ENCODE results near the gene EFNB2.
A peak's percentile ranks its signal among the peaks of the same experiment; 100 is the strongest.

The EFNB2 gene

DNA sequence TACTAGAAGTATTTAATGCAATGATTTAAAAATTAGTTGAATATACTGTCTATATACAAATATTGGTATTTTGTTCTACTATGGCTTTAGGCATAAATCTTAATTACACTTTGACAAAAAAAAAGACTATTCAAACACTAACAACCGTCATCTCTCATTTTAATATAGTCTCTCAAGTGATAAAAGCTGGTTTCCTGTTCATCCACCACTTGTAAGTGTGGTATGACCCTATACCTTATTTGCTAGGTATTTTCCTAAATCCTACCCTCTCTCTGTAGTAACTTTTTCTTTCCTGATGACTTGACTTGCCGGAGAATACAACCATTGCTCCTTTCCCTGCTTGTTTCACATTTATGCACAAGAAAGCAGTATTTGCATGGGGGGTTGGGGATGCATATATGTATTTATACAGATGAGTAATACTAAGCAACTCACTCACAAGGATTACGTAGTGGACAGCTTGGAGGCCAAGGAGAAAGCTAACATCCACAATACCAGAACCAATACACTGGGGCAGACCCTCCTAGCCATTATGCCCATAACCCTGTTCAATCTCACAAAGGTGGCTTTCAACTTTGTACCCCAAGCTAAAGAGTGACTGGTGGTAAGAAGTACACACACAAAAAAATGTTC is 12.7 kb upstream of the EFNB2 start:
- DNase-seq = no peak

DNA sequence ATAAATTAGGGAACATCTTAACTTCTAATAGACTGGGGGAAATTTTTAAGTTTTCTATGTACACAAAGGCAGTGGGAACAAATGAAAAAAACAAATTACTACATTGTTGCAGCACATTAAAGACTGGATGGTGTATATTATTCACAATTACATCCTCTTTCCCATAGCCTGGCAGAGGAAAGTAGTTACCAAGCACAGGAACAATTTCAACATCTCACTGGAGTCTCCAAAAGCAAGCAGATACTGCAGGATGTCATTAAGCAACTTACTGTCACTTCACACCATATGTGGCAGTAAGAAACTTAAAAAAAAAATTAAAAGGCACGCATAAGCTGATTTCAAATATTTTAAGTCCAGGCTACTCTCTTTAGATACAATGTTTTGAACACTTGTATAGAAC is 6.4 kb upstream of the EFNB2 start:
- peak; percentile 92 to 95 for DNase-seq

DNA sequence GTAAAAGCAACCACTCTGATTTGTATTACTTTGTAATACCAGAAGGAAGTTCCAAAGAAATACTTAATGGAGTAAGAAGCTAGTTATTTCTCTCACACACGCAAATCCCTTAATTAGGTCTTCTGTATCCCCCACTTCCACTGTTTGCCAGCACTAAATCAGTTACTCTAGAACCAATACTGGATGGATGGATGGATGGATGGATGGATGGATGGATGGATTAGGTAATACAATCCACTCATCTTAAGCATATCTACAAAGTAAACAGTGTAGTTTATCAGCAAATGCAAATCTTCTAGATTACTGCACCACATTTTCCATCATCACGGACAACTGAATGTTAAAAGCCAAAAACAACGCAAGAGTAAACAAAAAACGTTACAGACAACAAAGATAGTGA is 5.2 kb upstream of the EFNB2 start:
- no peak for DNase-seq

DNA sequence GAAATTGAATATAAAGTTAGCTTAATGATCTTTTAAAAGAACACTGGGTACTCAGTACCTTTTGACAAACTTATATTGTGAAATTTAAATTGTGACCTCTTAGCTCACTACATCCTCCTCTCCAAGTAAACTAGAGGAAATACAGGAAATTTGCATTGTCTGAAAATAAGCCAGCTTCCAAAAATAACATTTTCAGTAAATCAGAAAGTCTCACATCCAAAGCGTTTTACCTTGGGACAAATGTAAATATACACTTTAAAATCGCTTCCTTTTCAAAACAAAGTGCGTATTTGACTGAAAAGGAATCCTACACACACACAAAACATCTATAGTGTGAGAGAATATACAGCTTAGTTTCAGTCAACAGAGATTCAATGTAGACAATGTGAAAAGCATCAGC is 2.1 kb upstream of the EFNB2 start:
- no peak for DNase-seq

DNA sequence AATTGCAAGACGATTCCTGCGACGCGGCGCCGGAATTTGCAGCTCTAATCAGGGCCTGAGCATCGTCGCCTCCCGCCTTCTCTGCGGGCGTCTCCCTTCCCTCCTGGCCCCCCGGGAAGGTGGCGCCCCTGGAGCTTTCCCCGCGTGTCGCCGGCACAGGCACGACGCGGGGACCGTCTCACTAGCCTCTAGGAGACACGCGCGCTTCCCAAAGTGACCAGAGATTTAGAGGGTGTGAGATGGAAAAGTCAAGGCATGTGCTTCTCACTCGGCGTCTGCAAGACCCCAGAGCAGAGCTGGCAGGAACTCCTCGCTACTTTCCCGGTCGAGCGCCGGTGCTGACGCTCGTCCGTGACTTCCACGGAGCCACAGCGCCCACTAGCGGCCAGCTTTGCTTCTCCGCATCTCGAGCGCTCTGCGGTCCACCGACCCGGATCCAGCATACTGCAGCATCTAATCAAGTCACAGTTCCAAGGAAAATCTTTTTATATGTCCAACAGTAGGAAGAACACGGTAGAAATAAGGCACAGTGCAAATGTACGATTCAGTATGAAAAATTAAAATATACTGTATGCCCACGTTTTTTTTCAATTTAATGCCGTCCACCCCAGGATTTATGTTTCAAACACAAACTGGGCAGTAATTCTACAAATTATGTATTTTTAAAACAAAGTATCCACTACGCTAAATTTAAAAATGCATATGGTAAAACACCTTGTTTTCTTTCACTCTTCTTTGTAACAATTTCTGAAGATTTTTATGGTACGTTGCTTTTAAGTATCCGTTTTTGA is 977 bp upstream of the EFNB2 start:
- no peak for DNase-seq

DNA sequence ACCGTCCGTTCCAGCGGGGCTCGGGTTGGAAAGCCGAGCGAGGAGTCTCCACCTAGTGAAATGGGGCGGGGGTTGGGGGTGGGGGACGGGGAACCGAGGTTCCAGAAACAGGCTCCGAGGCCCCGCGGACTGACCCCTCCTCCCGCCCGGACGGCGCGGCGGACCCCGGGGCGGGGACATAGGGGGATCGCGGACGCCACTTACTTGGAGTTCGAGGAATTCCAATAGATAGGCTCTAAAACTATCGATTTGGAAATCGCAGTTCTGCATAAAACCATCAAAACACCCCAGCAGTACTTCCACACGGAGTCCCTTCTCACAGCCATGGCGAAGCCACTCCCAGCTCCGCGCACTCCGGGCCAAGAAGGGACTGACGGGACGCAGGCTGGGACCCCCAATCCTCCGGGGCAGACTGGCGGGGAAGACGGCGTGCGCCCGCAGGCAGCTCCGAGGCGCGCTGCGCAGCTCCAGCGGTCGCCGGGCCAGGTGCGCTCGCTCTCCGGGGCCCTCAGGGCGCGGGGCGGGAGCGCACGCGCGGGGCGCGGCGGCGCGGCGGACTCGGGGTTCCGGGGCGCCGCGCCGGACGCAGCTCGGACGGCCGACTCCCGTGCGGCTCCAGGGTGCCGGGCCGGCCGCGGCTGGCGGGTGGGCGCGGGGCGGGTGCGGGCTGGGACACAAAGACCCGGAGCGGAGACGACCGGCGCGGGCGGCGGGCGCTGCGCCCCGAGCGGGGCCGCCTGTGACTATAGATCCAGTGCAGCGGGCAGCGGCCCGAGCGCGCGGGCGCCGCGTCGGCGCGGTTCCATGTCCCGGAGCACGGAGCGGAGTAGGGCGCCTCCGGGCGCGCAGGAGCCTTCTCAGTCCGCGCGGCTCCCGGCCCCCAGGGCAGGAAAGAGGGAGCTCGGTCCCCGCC is 567 bp downstream of the EFNB2 start:
- no peak for DNase-seq

DNA sequence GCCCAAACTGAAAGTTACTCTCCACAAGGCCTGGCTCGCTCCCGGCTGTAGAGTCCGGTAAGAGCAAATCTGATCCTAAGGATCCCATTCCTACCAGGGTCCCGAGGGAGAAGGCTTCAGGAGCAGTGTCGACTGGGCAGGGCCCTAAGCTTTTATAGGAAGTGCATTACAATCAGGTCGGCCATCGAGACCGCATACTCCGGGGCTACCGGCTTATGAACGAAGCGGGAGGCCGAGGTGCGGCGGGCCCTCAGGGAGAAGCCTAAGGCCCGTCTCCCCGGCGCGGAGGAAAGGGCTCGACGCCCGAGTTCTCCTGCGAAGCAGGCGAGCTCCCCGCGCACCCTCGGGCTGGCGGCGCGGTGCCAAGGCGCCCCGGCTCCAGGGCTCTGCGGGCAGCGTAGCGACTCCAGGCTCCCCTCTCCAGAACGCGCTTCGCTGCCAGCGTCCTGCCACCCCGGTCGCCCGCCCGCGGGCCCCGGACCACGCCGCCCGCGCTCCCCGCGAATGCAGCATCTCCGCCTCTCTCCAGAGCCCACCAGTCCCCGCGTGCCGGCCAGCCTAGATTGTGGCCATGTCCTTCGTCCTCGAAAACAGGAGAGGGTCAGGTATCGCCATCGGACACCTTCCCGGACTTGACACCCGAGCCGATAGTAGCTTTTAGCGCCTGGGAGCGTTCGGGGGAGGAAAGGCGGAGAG is 1.4 kb downstream of the EFNB2 start:
- DNase-seq = no peak

DNA sequence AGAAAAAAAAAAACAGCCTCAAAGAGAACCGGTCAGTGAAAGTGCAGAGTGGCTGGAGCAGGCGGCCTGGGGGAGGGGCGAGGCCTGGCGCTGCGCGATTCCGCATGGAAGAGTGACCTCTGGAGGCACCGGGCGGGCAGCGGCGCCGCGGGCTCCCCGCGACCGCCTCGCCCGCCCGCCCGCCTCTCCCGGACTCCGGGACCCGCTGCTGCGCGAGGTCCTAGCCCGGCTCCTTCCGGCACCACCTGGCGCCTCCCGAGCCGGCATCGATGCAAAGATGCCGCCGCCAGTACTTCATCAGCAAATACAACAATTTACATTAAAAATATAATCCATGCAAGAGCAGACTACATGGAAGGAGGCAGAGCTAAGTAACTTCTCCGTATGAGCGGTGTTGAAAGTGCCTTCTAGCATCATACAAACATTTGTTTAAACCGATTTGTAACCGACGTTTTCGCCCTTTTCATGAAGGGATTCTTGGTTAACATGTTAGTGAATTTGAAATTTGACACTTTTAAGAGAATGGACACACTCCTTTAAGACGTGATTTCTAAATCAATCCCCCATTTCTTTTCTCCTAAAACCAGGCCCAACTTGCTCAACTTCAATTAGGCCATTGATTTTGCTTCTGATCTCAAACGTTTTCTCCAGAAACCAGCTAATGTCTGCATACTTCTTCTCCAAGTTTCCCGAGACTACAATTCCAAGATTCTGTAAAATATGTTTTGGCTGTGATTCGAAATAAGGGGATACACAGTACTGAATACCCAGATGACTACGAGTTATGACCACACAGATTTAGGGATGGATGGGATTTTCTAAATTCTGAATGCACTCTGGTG is 2.1 kb downstream of the EFNB2 start:
- no peak for DNase-seq

DNA sequence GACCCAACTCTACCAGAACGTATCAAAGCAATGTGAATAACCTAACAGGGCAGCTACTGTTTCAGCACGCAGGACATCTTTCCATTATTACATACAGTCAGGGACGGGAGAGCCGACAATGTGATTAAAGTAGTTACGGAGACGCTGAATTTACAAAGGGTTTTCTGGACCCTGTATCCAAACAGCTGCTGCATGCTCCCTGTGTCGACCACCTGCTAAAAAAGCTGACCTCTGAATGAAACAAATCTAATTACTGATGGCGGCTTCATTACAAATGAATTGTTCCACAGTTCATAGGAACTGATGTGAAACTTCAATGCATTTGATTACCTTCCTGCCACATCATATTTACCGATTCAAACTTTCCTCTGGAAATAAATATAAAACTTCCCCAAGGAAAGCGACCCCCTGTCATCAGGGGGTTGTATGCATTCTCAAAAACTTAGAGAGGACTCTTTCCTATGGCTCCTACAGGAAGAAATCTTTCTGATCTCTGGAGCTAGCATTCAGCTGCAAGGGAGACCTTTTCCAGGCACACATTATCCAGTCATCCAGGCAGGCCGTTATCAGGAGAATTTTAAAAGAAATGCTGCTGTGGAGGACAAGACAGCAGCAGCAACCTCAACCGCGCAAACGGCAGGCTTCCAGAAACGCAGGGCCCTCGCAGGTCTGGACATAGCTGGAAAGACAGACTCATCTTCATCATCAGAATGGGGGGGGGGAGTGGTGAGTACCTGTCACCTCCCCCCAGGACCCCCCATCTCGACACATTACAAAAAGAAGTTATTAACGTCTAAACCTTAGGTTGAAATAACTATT is 3.1 kb downstream of the EFNB2 start:
- no peak for DNase-seq

DNA sequence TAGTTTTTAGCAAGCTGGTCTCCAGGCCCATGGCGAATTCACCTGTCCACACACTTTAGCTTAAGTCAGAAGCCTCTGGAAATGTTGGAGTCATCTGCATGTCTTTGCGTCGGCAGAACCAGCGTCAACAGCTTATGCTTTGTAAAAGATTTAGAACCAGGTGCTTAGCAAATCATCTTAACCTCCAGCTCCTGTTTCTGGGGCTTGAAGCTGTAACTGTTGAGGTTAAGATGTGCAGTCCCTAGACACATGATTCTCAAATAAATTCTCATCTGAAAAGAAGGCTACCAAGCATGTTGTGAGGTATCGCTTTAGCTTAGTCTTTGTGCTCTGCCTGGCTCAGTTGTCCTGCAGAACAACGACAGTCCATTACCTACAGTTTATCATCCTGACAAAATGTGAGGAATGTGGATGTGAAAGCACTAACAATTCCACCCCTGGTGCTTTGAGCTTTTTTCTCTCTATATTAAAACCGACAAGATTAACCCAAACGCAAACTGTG is 4.4 kb downstream of the EFNB2 start:
- no peak for DNase-seq

DNA sequence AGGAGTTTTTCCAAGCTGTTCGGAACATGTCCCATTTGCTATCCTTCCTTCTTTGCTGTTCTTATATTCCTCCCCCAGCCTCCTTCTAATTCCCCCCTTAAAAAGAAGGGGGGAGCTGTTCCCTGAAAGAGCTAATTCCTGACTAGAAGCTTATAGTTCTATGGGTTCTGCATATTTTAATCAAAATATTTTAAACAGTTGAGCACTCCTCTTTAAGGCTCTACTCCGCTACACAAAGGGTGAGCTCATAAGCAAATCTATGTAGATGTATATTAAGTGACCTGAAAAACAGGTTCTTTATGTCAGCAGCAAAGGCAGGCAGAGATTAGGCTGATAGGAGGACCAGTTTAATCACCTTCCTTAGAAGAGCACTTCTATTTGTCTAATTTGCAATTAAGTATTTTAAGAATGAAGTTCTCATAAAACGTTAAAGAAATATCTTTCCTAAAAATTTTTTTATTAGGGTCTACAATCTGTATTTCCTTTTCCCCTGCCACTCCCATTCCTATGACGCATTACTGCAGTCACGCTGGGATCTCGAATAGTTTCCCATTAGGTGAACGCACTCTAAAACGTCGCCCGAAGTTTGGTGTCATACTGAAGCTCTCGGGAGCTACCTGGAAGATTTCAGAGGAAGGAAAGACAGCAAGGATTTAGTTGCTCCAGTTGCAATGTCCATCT is 5.2 kb downstream of the EFNB2 start:
- DNase-seq = no peak

DNA sequence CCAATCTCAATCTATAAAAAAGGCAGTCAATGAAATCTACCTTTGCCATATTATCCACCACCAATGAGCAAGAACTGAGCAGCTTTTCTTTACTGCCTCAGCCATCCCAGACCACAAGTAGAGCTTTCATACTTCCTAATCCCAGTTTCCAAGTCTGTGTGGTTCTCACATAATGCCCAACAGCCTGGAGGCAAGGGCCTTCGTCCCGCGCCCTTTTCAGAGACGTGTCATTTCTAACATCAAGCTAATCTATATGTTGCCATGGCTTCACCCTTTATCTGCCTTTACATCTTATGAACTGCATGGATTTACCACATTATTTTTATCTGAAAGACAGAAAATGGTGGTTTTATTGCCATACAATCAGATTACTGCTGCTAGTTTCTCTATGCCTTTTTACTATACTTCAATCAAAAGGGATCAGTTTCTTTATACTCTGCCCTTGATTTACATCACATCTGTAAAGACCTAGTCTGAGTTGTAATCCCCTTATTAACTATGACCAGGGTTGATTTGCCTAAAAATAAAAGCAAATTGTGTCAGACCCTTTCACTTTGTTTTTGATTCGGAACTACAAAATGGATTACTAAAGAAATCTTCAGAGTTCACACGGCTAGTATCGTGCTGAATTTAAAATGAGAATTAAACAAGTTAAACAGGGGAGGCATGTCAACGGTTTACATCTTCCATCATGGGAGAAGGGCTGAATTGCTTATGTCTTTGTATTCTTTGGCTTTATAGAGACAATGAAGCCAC is 5.9 kb downstream of the EFNB2 start:
- no peak for DNase-seq

DNA sequence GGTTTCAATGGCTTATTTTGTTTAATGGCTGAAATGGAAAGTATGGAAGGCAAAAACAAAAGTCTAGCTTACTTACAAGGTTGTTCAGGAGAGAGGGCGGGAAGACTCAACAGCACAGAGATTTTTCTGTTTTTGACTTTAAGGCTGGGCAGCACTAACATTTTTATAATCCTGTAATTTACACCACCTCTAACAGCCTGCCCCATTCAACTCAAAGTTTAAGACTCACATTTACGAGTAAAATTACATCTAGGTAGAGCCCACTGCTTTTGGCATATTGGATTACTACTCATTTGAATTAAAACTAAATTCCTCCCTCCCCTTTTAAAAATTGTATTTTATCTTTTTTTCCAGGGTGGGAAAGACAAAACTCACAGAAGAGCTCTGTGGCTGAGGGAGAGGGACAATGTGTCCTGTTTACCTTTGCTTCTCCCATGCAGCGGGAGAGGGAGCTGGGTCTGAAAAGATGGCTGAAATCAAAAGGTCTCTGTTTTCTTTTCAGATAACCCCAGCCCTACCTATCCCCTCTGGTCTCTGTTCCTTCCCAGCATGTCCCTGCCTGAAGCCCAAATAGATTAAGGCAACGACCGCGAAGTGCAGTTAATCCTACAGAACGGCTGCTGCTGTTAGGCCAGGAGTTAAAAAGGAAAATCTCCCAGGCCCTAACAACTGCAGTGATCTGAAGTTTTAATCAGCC is 6.6 kb downstream of the EFNB2 start:
- DNase-seq = no peak

DNA sequence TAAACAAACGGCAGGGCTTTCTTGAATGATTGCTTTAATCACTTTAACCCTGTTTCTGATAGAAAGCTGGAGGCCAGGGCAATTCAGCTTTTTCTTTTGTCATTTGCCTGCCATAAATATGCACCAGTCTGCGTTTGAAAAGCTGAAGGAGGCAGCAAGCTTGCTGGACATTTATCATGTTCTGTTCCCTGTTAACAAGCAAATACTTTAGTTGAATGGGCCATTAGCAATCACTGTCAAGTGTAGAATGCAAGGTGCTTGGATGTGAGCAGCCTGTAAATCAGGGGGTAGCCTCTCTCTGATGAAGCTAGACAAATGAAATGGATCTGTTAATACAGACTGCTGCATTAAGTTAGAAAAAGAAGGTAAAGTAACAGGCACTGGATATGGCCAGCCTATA is 7.6 kb downstream of the EFNB2 start:
- no peak for DNase-seq

DNA sequence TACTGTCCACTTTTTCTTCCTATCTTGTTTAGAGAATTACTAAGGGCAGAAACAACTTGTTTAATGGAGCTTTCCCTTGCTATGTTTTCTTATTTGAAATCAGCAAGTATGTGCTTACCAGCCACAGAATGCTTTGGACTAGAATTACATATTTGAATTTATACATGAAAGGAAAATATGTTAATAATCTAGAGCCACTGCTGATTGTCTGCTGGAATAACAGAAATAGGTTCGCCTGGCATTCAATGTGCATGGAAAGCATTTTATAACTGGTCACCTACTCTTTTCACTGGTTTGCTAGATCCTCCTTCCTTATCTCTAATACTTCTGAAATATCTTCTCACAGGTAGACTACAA is 8.0 kb downstream of the EFNB2 start:
- DNase-seq = no peak

DNA sequence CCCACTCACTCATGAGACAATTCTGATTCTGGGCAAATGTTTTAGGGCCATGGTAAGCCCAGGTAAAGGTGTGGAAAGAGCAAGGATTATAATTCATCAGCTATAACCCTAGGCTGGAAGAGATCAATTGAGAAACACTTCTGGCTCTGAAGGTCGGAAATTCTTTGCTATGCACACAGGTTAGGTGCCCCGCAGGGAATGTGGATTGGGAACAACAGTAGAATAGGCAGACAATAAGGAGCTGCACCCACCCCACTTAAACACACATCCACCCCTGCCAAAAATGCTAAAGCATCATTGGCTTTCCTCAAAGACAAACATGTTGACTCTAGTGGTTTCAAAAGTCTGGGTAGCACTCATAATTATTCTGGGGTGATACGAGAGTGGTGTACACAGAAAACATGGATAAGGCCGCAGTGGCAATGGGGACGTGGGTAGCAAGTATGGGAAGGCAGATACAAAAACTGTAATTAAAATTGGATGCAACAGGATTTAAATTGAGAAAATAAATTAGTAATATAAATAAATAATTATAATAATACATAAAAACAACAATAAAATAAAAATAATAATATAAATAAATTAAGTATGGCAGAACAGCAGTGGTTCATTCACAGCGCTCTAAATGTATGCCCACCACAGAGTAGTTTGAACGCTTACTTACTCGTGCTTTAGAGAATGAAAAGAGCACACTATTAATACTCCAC is 8.6 kb downstream of the EFNB2 start:
- no peak for DNase-seq

DNA sequence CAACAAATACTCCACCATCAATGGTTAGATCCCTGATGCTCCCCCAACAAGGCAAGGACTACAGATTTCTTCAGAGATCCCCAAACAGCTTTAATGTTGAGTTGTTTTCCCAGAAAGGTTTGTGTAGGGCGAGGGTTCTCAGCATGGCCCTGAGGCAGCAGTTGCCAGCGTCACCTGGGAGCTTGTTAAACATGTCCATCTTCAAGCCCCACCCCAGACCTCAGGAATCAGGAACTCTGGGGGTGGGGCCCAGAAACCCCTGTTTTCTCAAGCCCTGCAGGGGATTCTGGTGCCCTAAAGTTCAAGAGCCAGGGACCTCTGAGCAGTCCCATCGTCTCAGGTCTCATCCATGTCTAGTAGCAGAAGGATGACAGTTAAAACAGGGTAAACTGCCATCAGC is 9.6 kb downstream of the EFNB2 start:
- no peak for DNase-seq

DNA sequence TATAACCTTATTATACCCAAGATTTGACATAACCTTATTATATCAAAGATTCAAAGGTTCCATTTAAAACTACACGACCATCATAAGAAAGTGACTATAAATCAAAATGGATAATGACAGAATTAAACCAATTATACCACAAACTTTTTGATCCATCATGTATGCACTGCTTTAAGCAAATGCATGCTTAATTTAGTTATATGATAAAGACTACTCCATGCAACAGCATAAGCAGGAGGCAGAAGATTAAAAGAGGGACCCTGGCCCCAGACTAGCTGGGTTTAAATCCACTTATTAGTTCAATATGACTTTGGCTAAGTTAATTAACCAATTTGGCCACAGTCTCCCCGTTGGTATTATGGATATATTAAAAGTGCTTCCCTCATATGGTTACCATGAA is 11.4 kb downstream of the EFNB2 start:
- DNase-seq = no peak
